BE2C (cell line): ENCODE results near the gene FNTB.
"Not testable (repeated sequence)": the region's sequence is repeated elsewhere in the genome, so short reads cannot be mapped to it uniquely, and the experiment has no call there.

Source experiments
- DNase-seq: peaks from one replicate; pipeline ENCODE4 v3.0.0-alpha.2; 2020
- H3K27me3 ChIP-seq: fragments of 250-450 bp; sonication (Bioruptor Pico); 2 replicates; pipeline ENCODE4 v1.5.1; 2020; ENCODE audit warnings: mild to moderate bottlenecking
- H3K36me3 ChIP-seq: fragments of 250-450 bp; sonication (Bioruptor Pico); 2 replicates; pipeline ENCODE4 v1.5.1; 2020; ENCODE audit warnings: mild to moderate bottlenecking
- H3K4me1 ChIP-seq: fragments of 250-450 bp; sonication (Bioruptor Pico); 2 replicates; pipeline ENCODE4 v1.5.1; 2020
- H3K4me3 ChIP-seq: 2 replicates; pipeline ENCODE4 v1.5.1; 2011; ENCODE audit warnings: low read depth, low read length
- H3K9me3 ChIP-seq: fragments of 250-450 bp; sonication (Bioruptor Pico); 2 replicates; pipeline ENCODE4 v1.5.1; 2020
- TF ChIP-seq, protein P1 (sequence below): IDR thresholded peaks from 2 replicates; pipeline ENCODE4 v1.5.1; 2012; ENCODE audit warnings: mild to moderate bottlenecking, low read depth, low read length

FNTB gene

GRCh38 chr14:65026526-65026925 is 39.8 kb downstream of the FNTB start:
- no peaks in the 10 kb centered on the region for H3K9me3 ChIP-seq
- TF ChIP-seq, protein P1, sequence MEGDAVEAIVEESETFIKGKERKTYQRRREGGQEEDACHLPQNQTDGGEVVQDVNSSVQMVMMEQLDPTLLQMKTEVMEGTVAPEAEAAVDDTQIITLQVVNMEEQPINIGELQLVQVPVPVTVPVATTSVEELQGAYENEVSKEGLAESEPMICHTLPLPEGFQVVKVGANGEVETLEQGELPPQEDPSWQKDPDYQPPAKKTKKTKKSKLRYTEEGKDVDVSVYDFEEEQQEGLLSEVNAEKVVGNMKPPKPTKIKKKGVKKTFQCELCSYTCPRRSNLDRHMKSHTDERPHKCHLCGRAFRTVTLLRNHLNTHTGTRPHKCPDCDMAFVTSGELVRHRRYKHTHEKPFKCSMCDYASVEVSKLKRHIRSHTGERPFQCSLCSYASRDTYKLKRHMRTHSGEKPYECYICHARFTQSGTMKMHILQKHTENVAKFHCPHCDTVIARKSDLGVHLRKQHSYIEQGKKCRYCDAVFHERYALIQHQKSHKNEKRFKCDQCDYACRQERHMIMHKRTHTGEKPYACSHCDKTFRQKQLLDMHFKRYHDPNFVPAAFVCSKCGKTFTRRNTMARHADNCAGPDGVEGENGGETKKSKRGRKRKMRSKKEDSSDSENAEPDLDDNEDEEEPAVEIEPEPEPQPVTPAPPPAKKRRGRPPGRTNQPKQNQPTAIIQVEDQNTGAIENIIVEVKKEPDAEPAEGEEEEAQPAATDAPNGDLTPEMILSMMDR, result no peak
- peaks cover 15% of the 10 kb centered on the region; the same call in 1 of the 2 replicates for H3K36me3 ChIP-seq
- no peak overlapping the region for H3K4me3 ChIP-seq
- H3K4me1 ChIP-seq, result no peaks in the 10 kb centered on the region
- DNase-seq, result no peak
- no peaks in the 10 kb centered on the region for H3K27me3 ChIP-seq

GRCh38 chr14:65027127-65027799 is 40.6 kb downstream of the FNTB start:
- peaks cover 20% of the 10 kb centered on the region; the same call in 1 of the 2 replicates for H3K36me3 ChIP-seq
- no peak overlapping the region for H3K4me3 ChIP-seq
- no peak for DNase-seq
- H3K27me3 ChIP-seq, result no peaks in the 10 kb centered on the region
- no peaks in the 10 kb centered on the region for H3K4me1 ChIP-seq
- H3K9me3 ChIP-seq, result no peaks in the 10 kb centered on the region
- TF ChIP-seq, protein P1, result no peak

GRCh38 chr14:65028937-65029336 is 42.2 kb downstream of the FNTB start:
- no peaks in the 10 kb centered on the region for H3K9me3 ChIP-seq
- peaks cover 26% of the 10 kb centered on the region; the same call in 1 of the 2 replicates for H3K36me3 ChIP-seq
- TF ChIP-seq, protein P1, result no peak
- H3K27me3 ChIP-seq, result no peaks in the 10 kb centered on the region
- 0 out of 2 replicates have a peak, but pooled peaks cover under 1% of the 10 kb centered on the region for H3K4me1 ChIP-seq
- no peak overlapping the region for H3K4me3 ChIP-seq
- no peak for DNase-seq

DNA sequence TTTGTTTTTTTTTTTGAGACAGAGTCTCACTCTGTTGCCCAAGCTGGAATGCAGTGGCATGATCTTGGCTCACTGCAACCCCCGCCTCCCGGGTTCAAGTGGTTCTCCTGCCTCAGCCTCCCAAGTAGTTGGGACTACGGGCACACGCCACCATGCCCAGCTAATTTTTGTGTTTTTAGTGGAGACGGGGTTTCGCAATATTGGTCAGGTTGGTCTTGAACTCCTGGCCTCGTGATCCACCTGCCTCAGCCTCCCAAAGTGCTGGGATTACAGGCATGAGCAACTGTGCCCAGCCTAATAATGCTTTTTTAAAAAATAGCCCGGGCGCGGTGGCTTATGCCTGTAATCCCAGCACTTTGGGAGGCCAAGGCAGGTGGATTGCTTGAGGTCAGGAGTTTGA is 44.6 kb downstream of the FNTB start:
- H3K4me3 ChIP-seq, H3K27me3 ChIP-seq, H3K9me3 ChIP-seq, DNase-seq: not testable (repeated sequence)
- Histone ChIP-seq H3K36me3 (peaks cover 26% of the 10 kb centered on the region), H3K4me1 (peaks cover 11% of the 10 kb centered on the region)

DNA sequence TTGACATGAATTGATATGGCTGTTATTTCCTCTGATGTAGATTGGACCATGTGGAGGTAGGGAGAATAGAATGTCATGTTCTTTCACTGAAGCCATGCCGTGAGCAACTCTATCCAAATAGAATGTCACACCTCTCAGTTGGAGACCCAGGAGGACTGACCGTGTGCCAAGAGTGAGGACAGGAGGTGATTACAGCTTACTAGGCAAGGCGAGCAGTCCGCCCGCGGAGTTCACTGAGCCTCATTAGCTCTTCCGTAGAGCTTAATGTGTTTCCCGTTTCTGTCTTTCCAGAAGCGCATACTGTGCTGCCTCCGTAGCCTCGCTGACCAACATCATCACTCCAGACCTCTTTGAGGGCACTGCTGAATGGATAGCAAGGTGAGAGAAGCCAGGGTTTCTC is 45.6 kb downstream of the FNTB start:
- Histone ChIP-seq H3K9me3 (no peaks in the 10 kb centered on the region), H3K27me3 (no peaks in the 10 kb centered on the region), H3K4me3 (no peak overlapping the region), H3K4me1 (peaks cover 11% of the 10 kb centered on the region), H3K36me3 (peaks cover 26% of the 10 kb centered on the region)
- no peak for DNase-seq
- TF ChIP-seq, protein P1, result no peak

- Histone ChIP-seq H3K36me3 (peaks cover 19% of the 10 kb centered on the region), H3K4me3 (no peak overlapping the region), H3K9me3 (no peaks in the 10 kb centered on the region), H3K4me1 (peaks cover 11% of the 10 kb centered on the region), H3K27me3 (no peaks in the 10 kb centered on the region)
- TF ChIP-seq, protein P1, result no peak
- DNase-seq, result no peak
These were observed 46.5 kb downstream of the FNTB start for GRCh38 chr14:65033181-65033580.

GRCh38 chr14:65034021-65034420 is 47.3 kb downstream of the FNTB start:
- H3K4me3 ChIP-seq, result no peak overlapping the region
- no peak for DNase-seq
- H3K9me3 ChIP-seq, result no peaks in the 10 kb centered on the region
- H3K36me3 ChIP-seq, result peaks cover 19% of the 10 kb centered on the region
- TF ChIP-seq, protein P1, result no peak
- no peaks in the 10 kb centered on the region for H3K27me3 ChIP-seq
- H3K4me1 ChIP-seq, result peaks cover 11% of the 10 kb centered on the region
